Activated T-helper 1 cell treated with anti-CD3 and anti-CD28 coated beads, Interleukin-12 subunit alpha, Interleukin-12 subunit beta, Interleukin-2, Interleukin-4 antibody, amounts not matched to agents 30 ng/mL and 10 ng/mL and 1 ng/mL, durations not matched to agents 14 hours and 24 hours and 36 hours (primary cell): ENCODE data around the gene ARG1. TPM values are rescaled to one million over a fixed set of nuclear protein-coding genes. Genes with fewer than 3 reads are reported as not detected.
"Not testable (repeated sequence)": the region's sequence is repeated elsewhere in the genome, so short reads cannot be mapped to it uniquely, and the experiment has no call there.

ENCODE experiments used
- DNase-seq: peaks from one replicate; pipeline ENCODE4 v3.0.0; 2021; ENCODE audit warnings: low spot score
- H3K27ac Mint-ChIP-seq: one replicate; pipeline ENCODE4 v1.8.0; 2021; ENCODE audit warnings: mild to moderate bottlenecking, mixed read lengths
- H3K27me3 Mint-ChIP-seq: one replicate; pipeline ENCODE4 v1.8.0; 2022; ENCODE audit warnings: mild to moderate bottlenecking, moderate library complexity, mixed read lengths; ENCODE audit not compliant: insufficient read depth
- H3K36me3 Mint-ChIP-seq: one replicate; pipeline ENCODE4 v1.8.0; 2021; ENCODE audit warnings: low read depth, mixed read lengths
- H3K4me1 Mint-ChIP-seq: one replicate; pipeline ENCODE4 v1.8.0; 2021; ENCODE audit warnings: low read depth, mixed read lengths
- H3K4me3 Mint-ChIP-seq: one replicate; pipeline ENCODE4 v1.8.0; 2021; ENCODE audit warnings: mild to moderate bottlenecking, moderate library complexity, mixed read lengths
- H3K9me3 Mint-ChIP-seq: one replicate; pipeline ENCODE4 v1.8.0; 2021; ENCODE audit warnings: mixed read lengths
- intact Hi-C: fragments of 100-400 bp; cut with micrococcal nuclease; formaldehyde crosslinking; loops from one replicate; pipeline ENCODE4 v1.15.1; 2024
- total RNA-seq: library from RNA; stranded (reverse); gene quantifications from 2 replicates; pipeline ENCODE4 v1.2.3, GENCODE V29; 2022

ARG1 gene
- total RNA-seq: not detected in 2 replicates

GRCh38 chr6:131572686-131573415 lies at the start of gene ARG1:
Gene ARG1 (plus strand): TSS chr6:131573226. CDS start chr6:131573283, 57 bp downstream.
- H3K27ac Mint-ChIP-seq: no peak within 1 kb of the TSS
- no peak for DNase-seq
- H3K27me3 Mint-ChIP-seq: no peaks in the 10 kb centered on the region
- peaks cover 14% of the 10 kb centered on the region for H3K36me3 Mint-ChIP-seq
- no peak within 1 kb of the TSS for H3K4me3 Mint-ChIP-seq
- peaks cover 6% of the 10 kb centered on the region for H3K4me1 Mint-ChIP-seq
- no peaks in the 10 kb centered on the region for H3K9me3 Mint-ChIP-seq
- intact Hi-C loops: no loop called here

GRCh38 chr6:131523988-131524673 lies 48.9 kb upstream of the ARG1 start:
- no peak overlapping the region for H3K27ac Mint-ChIP-seq
- H3K36me3 Mint-ChIP-seq: peaks cover 3% of the 10 kb centered on the region
- intact Hi-C loops: no loop called here
- H3K4me3 Mint-ChIP-seq: no peak overlapping the region
- H3K9me3 Mint-ChIP-seq: no peaks in the 10 kb centered on the region
- no peak for DNase-seq
- peaks cover under 1% of the 10 kb centered on the region for H3K27me3 Mint-ChIP-seq
- H3K4me1 Mint-ChIP-seq: peaks cover 14% of the 10 kb centered on the region

- Mint-ChIP-seq H3K4me1 (peaks cover 13% of the 10 kb centered on the region), H3K27me3 (peaks cover 2% of the 10 kb centered on the region), H3K27ac (no peak overlapping the region), H3K9me3 (no peaks in the 10 kb centered on the region), H3K4me3 (no peak overlapping the region), H3K36me3 (peaks cover 3% of the 10 kb centered on the region)
- intact Hi-C loops: no loop called here
- no peak for DNase-seq
Observed at GRCh38 chr6:131524695-131525336, 48.2 kb upstream of the ARG1 start.

GRCh38 chr6:131530936-131531335 lies 42.1 kb upstream of the ARG1 start:
- Mint-ChIP-seq H3K27ac (peak overlapping the region; percentile 26), H3K4me1 (peaks cover 39% of the 10 kb centered on the region)
- not testable (repeated sequence) for DNase-seq, H3K9me3 Mint-ChIP-seq, H3K4me3 Mint-ChIP-seq, H3K36me3 Mint-ChIP-seq, H3K27me3 Mint-ChIP-seq
- intact Hi-C loops: loop anchor here (5.0 kb wide), 3 partner anchors 79 to 469 kb away; partner anchors contain the start of genes EPB41L2 and MED23

- H3K36me3 Mint-ChIP-seq, H3K27ac Mint-ChIP-seq, DNase-seq, H3K4me3 Mint-ChIP-seq, H3K9me3 Mint-ChIP-seq, H3K27me3 Mint-ChIP-seq: not testable (repeated sequence)
- intact Hi-C loops: loop anchor here (2.0 to 5.0 kb wide), 5 partner anchors 79 to 469 kb away; partner anchors contain the start of genes EPB41L2 and MED23
- H3K4me1 Mint-ChIP-seq: peaks cover 39% of the 10 kb centered on the region
Observed at GRCh38 chr6:131531681-131532080, 41.3 kb upstream of the ARG1 start.

GRCh38 chr6:131532580-131533039 lies 40.4 kb upstream of the ARG1 start:
- intact Hi-C loops: loop anchor here (2.0 to 5.0 kb wide), 5 partner anchors 80 to 470 kb away; partner anchors contain the start of genes EPB41L2 and MED23
- H3K27ac Mint-ChIP-seq: peak overlapping the region; percentile 24
- H3K4me3 Mint-ChIP-seq: no peak overlapping the region
- DNase-seq: no peak
- H3K27me3 Mint-ChIP-seq: peaks cover 3% of the 10 kb centered on the region
- H3K9me3 Mint-ChIP-seq: no peaks in the 10 kb centered on the region
- peaks cover 39% of the 10 kb centered on the region for H3K4me1 Mint-ChIP-seq
- peaks cover 3% of the 10 kb centered on the region for H3K36me3 Mint-ChIP-seq

- H3K9me3 Mint-ChIP-seq, H3K27me3 Mint-ChIP-seq, H3K36me3 Mint-ChIP-seq: not testable (repeated sequence)
Observed at GRCh38 chr6:131538615-131539014, 34.4 kb upstream of the ARG1 start.

GRCh38 chr6:131545317-131545716 lies 27.7 kb upstream of the ARG1 start:
- no peak overlapping the region for H3K4me3 Mint-ChIP-seq
- H3K36me3 Mint-ChIP-seq: no peaks in the 10 kb centered on the region
- no peak overlapping the region for H3K27ac Mint-ChIP-seq
- intact Hi-C loops: no loop called here
- H3K27me3 Mint-ChIP-seq: peaks cover 24% of the 10 kb centered on the region
- no peaks in the 10 kb centered on the region for H3K9me3 Mint-ChIP-seq
- DNase-seq: no peak
- H3K4me1 Mint-ChIP-seq: no peaks in the 10 kb centered on the region

More at GRCh38 chr6:131538615-131539014, 34.4 kb upstream of the ARG1 start:
- intact Hi-C loops, H3K4me1 Mint-ChIP-seq, H3K4me3 Mint-ChIP-seq, H3K27ac Mint-ChIP-seq, DNase-seq: not testable (repeated sequence)

GRCh38 chr6:131547488-131547887 lies 25.5 kb upstream of the ARG1 start:
- Mint-ChIP-seq H3K4me3 (no peak overlapping the region), H3K4me1 (no peaks in the 10 kb centered on the region), H3K27me3 (peaks cover 20% of the 10 kb centered on the region), H3K27ac (no peak overlapping the region), H3K36me3 (no peaks in the 10 kb centered on the region), H3K9me3 (no peaks in the 10 kb centered on the region)
- intact Hi-C loops: no loop called here
- DNase-seq: no peak

- H3K4me3 Mint-ChIP-seq: no peak overlapping the region
- H3K4me1 Mint-ChIP-seq: no peaks in the 10 kb centered on the region
Observed at GRCh38 chr6:131548441-131548840, 24.6 kb upstream of the ARG1 start.

GRCh38 chr6:131549811-131550210 lies 23.2 kb upstream of the ARG1 start:
- Mint-ChIP-seq H3K27ac (no peak overlapping the region), H3K4me1 (no peaks in the 10 kb centered on the region), H3K4me3 (no peak overlapping the region), H3K36me3 (no peaks in the 10 kb centered on the region), H3K27me3 (peaks cover 10% of the 10 kb centered on the region), H3K9me3 (no peaks in the 10 kb centered on the region)
- intact Hi-C loops: no loop called here
- DNase-seq: no peak

More at GRCh38 chr6:131548441-131548840, 24.6 kb upstream of the ARG1 start:
- intact Hi-C loops: no loop called here
- Mint-ChIP-seq H3K9me3 (no peaks in the 10 kb centered on the region), H3K27ac (no peak overlapping the region), H3K27me3 (peaks cover 20% of the 10 kb centered on the region), H3K36me3 (no peaks in the 10 kb centered on the region)
- DNase-seq: no peak

GRCh38 chr6:131551902-131552301 lies 21.1 kb upstream of the ARG1 start:
- intact Hi-C loops: no loop called here
- no peak overlapping the region for H3K4me3 Mint-ChIP-seq
- no peak for DNase-seq

GRCh38 chr6:131552572-131552971 lies 20.5 kb upstream of the ARG1 start:
- H3K36me3 Mint-ChIP-seq: no peaks in the 10 kb centered on the region
- H3K27ac Mint-ChIP-seq: no peak overlapping the region
- intact Hi-C loops: no loop called here
- H3K27me3 Mint-ChIP-seq: peaks cover 16% of the 10 kb centered on the region
- no peaks in the 10 kb centered on the region for H3K4me1 Mint-ChIP-seq
- DNase-seq: no peak
- no peak overlapping the region for H3K4me3 Mint-ChIP-seq
- no peaks in the 10 kb centered on the region for H3K9me3 Mint-ChIP-seq

More at GRCh38 chr6:131551902-131552301, 21.1 kb upstream of the ARG1 start:
- H3K9me3 Mint-ChIP-seq: no peaks in the 10 kb centered on the region
- no peaks in the 10 kb centered on the region for H3K36me3 Mint-ChIP-seq
- no peaks in the 10 kb centered on the region for H3K4me1 Mint-ChIP-seq
- peaks cover 15% of the 10 kb centered on the region for H3K27me3 Mint-ChIP-seq
- no peak overlapping the region for H3K27ac Mint-ChIP-seq
